HG03280 (cell line): Measurements from ENCODE around the gene NDE1.
"Not testable (repeated sequence)": the region's sequence is repeated elsewhere in the genome, so short reads cannot be mapped to it uniquely, and the experiment has no call there.

Experiments used
- ATAC-seq: cut with Tn5 transposase; IDR thresholded peaks from one replicate; pipeline ENCODE4 v1.9.1; 2021; ENCODE audit warnings: mild to moderate bottlenecking, moderate library complexity; ENCODE audit not compliant: unreplicated experiment

Gene NDE1

GRCh38 chr16:15620611-15621195, 29.3 kb upstream of the NDE1 start:
- ATAC-seq: no peak

- ATAC-seq: no peak
These were observed 28.6 kb upstream of the NDE1 start for GRCh38 chr16:15621456-15621855.

- no peak for ATAC-seq
These were observed 28.2 kb upstream of the NDE1 start for GRCh38 chr16:15621889-15622288.

GRCh38 chr16:15631730-15632409, 18.2 kb upstream of the NDE1 start:
- ATAC-seq: no peak

- ATAC-seq: no peak
These were observed 14.1 kb upstream of the NDE1 start for GRCh38 chr16:15635926-15636325.

- no peak for ATAC-seq
These were observed 13.6 kb upstream of the NDE1 start for GRCh38 chr16:15636392-15636873.

- no peak for ATAC-seq
These were observed 10.9 kb upstream of the NDE1 start for GRCh38 chr16:15639061-15639568.

GRCh38 chr16:15640966-15641365, 9.1 kb upstream of the NDE1 start:
- no peak for ATAC-seq

- ATAC-seq: no peak
These were observed 8.1 kb upstream of the NDE1 start for GRCh38 chr16:15641753-15642556.

GRCh38 chr16:15642557-15643047, 7.4 kb upstream of the NDE1 start:
- peak; percentile 66 for ATAC-seq

GRCh38 chr16:15643048-15643945, 6.7 kb upstream of the NDE1 start, which contains the start of gene MARF1:
Gene MARF1, minus strand, starts transcription at chr16:15643154. Its CDS starts 3,921 bp downstream, at chr16:15639233.
- ATAC-seq: peak; percentile 59

GRCh38 chr16:15643946-15644250, 6.1 kb upstream of the NDE1 start:
- no peak for ATAC-seq

GRCh38 chr16:15644267-15644961, 5.6 kb upstream of the NDE1 start:
- ATAC-seq: no peak

GRCh38 chr16:15644962-15645465, 5.0 kb upstream of the NDE1 start:
- ATAC-seq: not testable (repeated sequence)

- ATAC-seq: not testable (repeated sequence)
These were observed 3.3 kb upstream of the NDE1 start for GRCh38 chr16:15646557-15647293.

- no peak for ATAC-seq
These were observed 2.6 kb upstream of the NDE1 start for GRCh38 chr16:15647294-15648014.

- no peak for ATAC-seq
These were observed 1.8 kb upstream of the NDE1 start for GRCh38 chr16:15648135-15648730.

GRCh38 chr16:15649311-15649710, 734 bp upstream of the NDE1 start:
- not testable (repeated sequence) for ATAC-seq
